ENCODE data around the gene ATP8A2.

DNA sequence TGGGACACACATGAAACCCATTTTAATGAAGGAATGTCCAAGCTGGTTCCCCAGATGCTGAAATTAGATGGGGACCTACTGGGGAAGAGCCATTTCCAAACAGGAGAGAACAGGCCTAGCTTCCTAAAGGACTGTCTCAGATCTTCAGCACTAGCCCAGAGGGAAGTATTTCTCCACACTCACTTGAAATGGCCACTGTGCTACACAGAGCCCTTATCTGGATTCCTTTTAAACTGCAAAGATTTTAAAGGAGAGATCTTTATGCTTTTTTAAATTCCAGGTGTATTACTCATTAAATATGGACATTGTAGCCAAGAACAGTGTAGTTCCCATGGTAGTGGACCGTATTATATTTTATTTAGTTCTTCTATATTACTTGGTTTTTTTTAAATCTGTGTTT, 424.7 kb downstream of the ATP8A2 start:
- TF ChIP-seq, protein P1, sequence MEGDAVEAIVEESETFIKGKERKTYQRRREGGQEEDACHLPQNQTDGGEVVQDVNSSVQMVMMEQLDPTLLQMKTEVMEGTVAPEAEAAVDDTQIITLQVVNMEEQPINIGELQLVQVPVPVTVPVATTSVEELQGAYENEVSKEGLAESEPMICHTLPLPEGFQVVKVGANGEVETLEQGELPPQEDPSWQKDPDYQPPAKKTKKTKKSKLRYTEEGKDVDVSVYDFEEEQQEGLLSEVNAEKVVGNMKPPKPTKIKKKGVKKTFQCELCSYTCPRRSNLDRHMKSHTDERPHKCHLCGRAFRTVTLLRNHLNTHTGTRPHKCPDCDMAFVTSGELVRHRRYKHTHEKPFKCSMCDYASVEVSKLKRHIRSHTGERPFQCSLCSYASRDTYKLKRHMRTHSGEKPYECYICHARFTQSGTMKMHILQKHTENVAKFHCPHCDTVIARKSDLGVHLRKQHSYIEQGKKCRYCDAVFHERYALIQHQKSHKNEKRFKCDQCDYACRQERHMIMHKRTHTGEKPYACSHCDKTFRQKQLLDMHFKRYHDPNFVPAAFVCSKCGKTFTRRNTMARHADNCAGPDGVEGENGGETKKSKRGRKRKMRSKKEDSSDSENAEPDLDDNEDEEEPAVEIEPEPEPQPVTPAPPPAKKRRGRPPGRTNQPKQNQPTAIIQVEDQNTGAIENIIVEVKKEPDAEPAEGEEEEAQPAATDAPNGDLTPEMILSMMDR (IDR thresholded peaks at IDR 0.05), result no peak
- TF ChIP-seq EZH2 (IDR thresholded peaks at IDR 0.05) (no peak), EZH2phosphoT487 (IDR thresholded peaks at IDR 0.05) (no peak)

Data from neural progenitor cell (in vitro differentiated cells).